Caco-2 (cell line): Measurements from ENCODE around the gene NKAPL. TPM values are rescaled to one million over a fixed set of nuclear protein-coding genes. Genes with fewer than 3 reads are reported as not detected.
A peak's percentile ranks its signal among the peaks of the same experiment; 100 is the strongest.

Experiments
- BruUV-seq: library from RNA; stranded (reverse); fragments of 400-500 nt; replicated peaks from 2 replicates; lab custom pipeline; 2021; lab: Mats Ljungman, UMichigan
- CTCF ChIA-PET: fragments of 300-600 bp; sonication (Branson Sonifier 250); formaldehyde crosslinking; loops from one replicate; lab custom pipeline; 2022; ENCODE audit warnings: antibody characterized with exemption; lab: Charles Lee
- POLR2A ChIA-PET: fragments of 300-600 bp; sonication (Branson Sonifier 250); formaldehyde crosslinking; loops from one replicate; lab custom pipeline; 2022; ENCODE audit warnings: antibody characterized with exemption; lab: Charles Lee
- DNase-seq, 2 experiments: peaks; one replicate each; pipeline versions ENCODE4 v3.0.0 to v3.0.0-alpha.2; 2020 to 2022
- H3K27me3 ChIP-seq: replicated peaks from 2 replicates; pipeline ENCODE4 v1.6.0; 2011; ENCODE audit warnings: low read length; ENCODE audit not compliant: control insufficient read depth, insufficient read depth
- H3K36me3 ChIP-seq: 2 replicates; pipeline ENCODE4 v1.5.1; 2011; ENCODE audit warnings: low read length; ENCODE audit not compliant: control insufficient read depth, insufficient read depth
- H3K4me1 ChIP-seq: fragments of 250-450 bp; sonication (Bioruptor Pico); 2 replicates; pipeline ENCODE4 v1.5.1; 2020; ENCODE audit warnings: mild to moderate bottlenecking
- H3K4me3 ChIP-seq: 2 replicates; pipeline ENCODE4 v1.5.1; 2011; ENCODE audit warnings: low read depth, mild to moderate bottlenecking, control low read depth, low read length
- H3K9me3 ChIP-seq: fragments of 250-450 bp; sonication (Bioruptor Pico); 2 replicates; pipeline ENCODE4 v1.5.1; 2020; ENCODE audit warnings: mild to moderate bottlenecking, moderate library complexity
- H3K27ac Mint-ChIP-seq: one replicate; pipeline ENCODE4 v1.8.0; 2022; ENCODE audit warnings: mixed read lengths; ENCODE audit not compliant: unreplicated experiment
- H3K27me3 Mint-ChIP-seq: one replicate; pipeline ENCODE4 v1.8.0; 2022; ENCODE audit warnings: mixed read lengths; ENCODE audit not compliant: insufficient read depth, unreplicated experiment
- H3K36me3 Mint-ChIP-seq: one replicate; pipeline ENCODE4 v1.8.0; 2022; ENCODE audit warnings: mild to moderate bottlenecking, mixed read lengths; ENCODE audit not compliant: insufficient read depth, unreplicated experiment
- H3K4me1 Mint-ChIP-seq: one replicate; pipeline ENCODE4 v1.8.0; 2022; ENCODE audit warnings: low read depth, mixed read lengths; ENCODE audit not compliant: unreplicated experiment
- H3K4me3 Mint-ChIP-seq: one replicate; pipeline ENCODE4 v1.8.0; 2022; ENCODE audit warnings: mild to moderate bottlenecking, moderate library complexity, mixed read lengths; ENCODE audit not compliant: unreplicated experiment
- H3K9me3 Mint-ChIP-seq: one replicate; pipeline ENCODE4 v1.8.0; 2022; ENCODE audit warnings: mixed read lengths; ENCODE audit not compliant: unreplicated experiment
- CTCF ChIP-seq, 2 experiments: fragments of 200-600 bp in 1 of 2; IDR thresholded peaks; 1 replicate in 1 of 2; 2 replicates in 1 of 2; pipeline versions ENCODE4 v1.5.1 to v1.8.0; 2011 to 2022; ENCODE audit warnings: antibody characterized with exemption in 1 of 2, control low read depth in 1 of 2, inconsistent platforms in 1 of 2, low read depth in 1 of 2, low read length in 1 of 2, mild to moderate bottlenecking in 1 of 2, moderate library complexity in 1 of 2; ENCODE audit not compliant: insufficient read depth in 1 of 2, severe bottlenecking in 1 of 2, unreplicated experiment in 1 of 2
- intact Hi-C: fragments of 100-400 bp; cut with micrococcal nuclease; formaldehyde crosslinking; loops from one replicate; pipeline ENCODE4 v1.10.0; 2022; ENCODE audit not compliant: unreplicated experiment
- total RNA-seq: library from RNA; stranded (reverse); gene quantifications from 2 replicates; pipeline ENCODE4 v1.2.3, GENCODE V29; 2022

The NKAPL gene
- total RNA-seq, 1 experiment from 2014 or later: not detected

- Mint-ChIP-seq H3K4me3 (no peak overlapping the region), H3K27me3 (no peaks in the 10 kb centered on the region), H3K4me1 (peaks cover 10% of the 10 kb centered on the region), H3K27ac (no peak overlapping the region), H3K9me3 (no peaks in the 10 kb centered on the region), H3K36me3 (peaks cover 4% of the 10 kb centered on the region)
- ChIA-PET POLR2A (no interaction called here), CTCF (no interaction called here)
- Histone ChIP-seq H3K4me1 (peaks cover under 1% of the 10 kb centered on the region), H3K4me3 (no peak overlapping the region), H3K36me3 (no peaks in the 10 kb centered on the region), H3K27me3 (peaks cover 1% of the 10 kb centered on the region; the same call in 1 of the 2 replicates), H3K9me3 (no peaks in the 10 kb centered on the region)
- BruUV-seq: no TSS peak
- no peak for DNase-seq
- TF ChIP-seq CTCF (IDR thresholded peaks at IDR 0.05; ENCODE audit: insufficient read depth in 1 of 2, low read depth in 1 of 2, low read length in 1 of 2, severe bottlenecking in 1 of 2, unreplicated experiment in 1 of 2): no peak
- intact Hi-C loops: no loop called here
Observed at GRCh38 chr6:28220257-28221133, 38.6 kb upstream of the NKAPL start.

GRCh38 chr6:28224131-28225055 lies 34.7 kb upstream of the NKAPL start:
- intact Hi-C loops: loop anchor here (1.0 to 2.0 kb wide), 4 partner anchors 28 to 158 kb away; partner anchors contain the start of genes ZKSCAN4 and ZSCAN26
- POLR2A ChIA-PET: interaction anchor here (0.7 kb wide), 1 partner anchor 358 kb away, joined by 3 read pairs; no protein-coding TSS in a partner anchor

More at GRCh38 chr6:28224131-28225055, 34.7 kb upstream of the NKAPL start:
- TF ChIP-seq CTCF (IDR thresholded peaks at IDR 0.05; ENCODE audit: insufficient read depth in 1 of 2, low read depth in 1 of 2, low read length in 1 of 2, severe bottlenecking in 1 of 2, unreplicated experiment in 1 of 2): no peak
- H3K27ac Mint-ChIP-seq: peak overlapping the region; percentile 82
- H3K36me3 ChIP-seq: no peaks in the 10 kb centered on the region
- no peak for DNase-seq
- H3K4me1 Mint-ChIP-seq: peaks cover 9% of the 10 kb centered on the region
- peak overlapping the region; percentile 72 for H3K4me3 ChIP-seq
- no peaks in the 10 kb centered on the region for H3K9me3 ChIP-seq
- H3K36me3 Mint-ChIP-seq: peaks cover 22% of the 10 kb centered on the region
- CTCF ChIA-PET: no interaction called here
- peak overlapping the region; percentile 96 for H3K4me3 Mint-ChIP-seq
- no peaks in the 10 kb centered on the region for H3K9me3 Mint-ChIP-seq
- peaks cover 1% of the 10 kb centered on the region; the same call in 1 of the 2 replicates for H3K27me3 ChIP-seq
- H3K4me1 ChIP-seq: peaks cover 5% of the 10 kb centered on the region; the same call in 1 of the 2 replicates
- BruUV-seq: TSS peak; percentile 57
- H3K27me3 Mint-ChIP-seq: no peaks in the 10 kb centered on the region
